Astrocyte of the spinal cord (primary cell): ENCODE measurements around the gene GRAMD4.
A peak's percentile ranks its signal among the peaks of the same experiment; 100 is the strongest.

Experiments used
- DNase-seq: peaks from one replicate; pipeline ENCODE4 v3.0.0; 2011; ENCODE audit warnings: low read depth, low spot score
- H3K4me3 ChIP-seq: 2 replicates; pipeline ENCODE4 v1.5.1; 2011; ENCODE audit warnings: low read depth, mild to moderate bottlenecking, low read length, moderate library complexity
- in situ Hi-C: cut with HindIII; loops from 2 replicates; pipeline ENCODE4 v1.10.0; 2017; ENCODE audit warnings: low sequenced_read_pairs
- TF ChIP-seq, protein P1 (sequence below): IDR thresholded peaks from 2 replicates; pipeline ENCODE4 v1.5.1; 2012; ENCODE audit warnings: low read depth, mild to moderate bottlenecking, low read length, inconsistent platforms

GRAMD4 gene

DNA sequence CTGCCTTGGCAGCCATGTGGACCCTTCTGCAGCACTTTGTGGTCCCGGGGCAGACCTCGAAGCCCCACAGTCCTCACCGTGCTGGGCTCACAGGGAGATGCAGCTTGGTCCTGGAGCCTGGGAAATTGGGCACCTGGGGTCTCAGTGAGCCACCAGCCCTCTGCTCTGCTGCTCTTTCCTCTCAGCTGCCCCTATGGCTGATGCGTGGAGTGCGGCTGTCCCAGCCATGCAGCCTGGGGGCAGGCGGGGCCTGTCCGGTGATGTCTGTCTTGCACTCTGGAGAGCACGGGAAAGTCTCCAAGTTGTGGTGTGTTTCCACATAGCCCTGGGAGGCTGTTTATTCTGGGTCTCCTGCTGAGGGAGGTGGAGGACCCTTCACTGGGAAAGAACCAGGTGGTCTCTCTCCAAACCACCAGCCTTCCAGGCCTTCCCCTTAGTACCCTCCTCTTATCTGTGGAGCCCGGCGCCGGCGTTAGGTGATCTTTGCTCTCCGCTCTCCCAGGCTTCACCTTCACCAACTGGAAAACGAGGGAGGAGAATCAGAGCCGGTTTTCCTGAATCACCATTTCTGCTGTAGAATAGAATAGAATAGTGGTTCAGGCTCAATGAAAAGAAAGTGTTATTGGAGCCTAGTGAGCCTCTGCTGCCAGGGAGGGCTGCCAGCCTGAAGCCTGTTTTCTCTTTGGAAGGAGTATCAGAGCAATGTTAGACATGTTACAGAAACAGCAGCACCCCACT, 41.2 kb upstream of the GRAMD4 start:
- TF ChIP-seq, protein P1, sequence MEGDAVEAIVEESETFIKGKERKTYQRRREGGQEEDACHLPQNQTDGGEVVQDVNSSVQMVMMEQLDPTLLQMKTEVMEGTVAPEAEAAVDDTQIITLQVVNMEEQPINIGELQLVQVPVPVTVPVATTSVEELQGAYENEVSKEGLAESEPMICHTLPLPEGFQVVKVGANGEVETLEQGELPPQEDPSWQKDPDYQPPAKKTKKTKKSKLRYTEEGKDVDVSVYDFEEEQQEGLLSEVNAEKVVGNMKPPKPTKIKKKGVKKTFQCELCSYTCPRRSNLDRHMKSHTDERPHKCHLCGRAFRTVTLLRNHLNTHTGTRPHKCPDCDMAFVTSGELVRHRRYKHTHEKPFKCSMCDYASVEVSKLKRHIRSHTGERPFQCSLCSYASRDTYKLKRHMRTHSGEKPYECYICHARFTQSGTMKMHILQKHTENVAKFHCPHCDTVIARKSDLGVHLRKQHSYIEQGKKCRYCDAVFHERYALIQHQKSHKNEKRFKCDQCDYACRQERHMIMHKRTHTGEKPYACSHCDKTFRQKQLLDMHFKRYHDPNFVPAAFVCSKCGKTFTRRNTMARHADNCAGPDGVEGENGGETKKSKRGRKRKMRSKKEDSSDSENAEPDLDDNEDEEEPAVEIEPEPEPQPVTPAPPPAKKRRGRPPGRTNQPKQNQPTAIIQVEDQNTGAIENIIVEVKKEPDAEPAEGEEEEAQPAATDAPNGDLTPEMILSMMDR: no peak
- in situ Hi-C loops: no loop called here
- no peak overlapping the region for H3K4me3 ChIP-seq

DNA sequence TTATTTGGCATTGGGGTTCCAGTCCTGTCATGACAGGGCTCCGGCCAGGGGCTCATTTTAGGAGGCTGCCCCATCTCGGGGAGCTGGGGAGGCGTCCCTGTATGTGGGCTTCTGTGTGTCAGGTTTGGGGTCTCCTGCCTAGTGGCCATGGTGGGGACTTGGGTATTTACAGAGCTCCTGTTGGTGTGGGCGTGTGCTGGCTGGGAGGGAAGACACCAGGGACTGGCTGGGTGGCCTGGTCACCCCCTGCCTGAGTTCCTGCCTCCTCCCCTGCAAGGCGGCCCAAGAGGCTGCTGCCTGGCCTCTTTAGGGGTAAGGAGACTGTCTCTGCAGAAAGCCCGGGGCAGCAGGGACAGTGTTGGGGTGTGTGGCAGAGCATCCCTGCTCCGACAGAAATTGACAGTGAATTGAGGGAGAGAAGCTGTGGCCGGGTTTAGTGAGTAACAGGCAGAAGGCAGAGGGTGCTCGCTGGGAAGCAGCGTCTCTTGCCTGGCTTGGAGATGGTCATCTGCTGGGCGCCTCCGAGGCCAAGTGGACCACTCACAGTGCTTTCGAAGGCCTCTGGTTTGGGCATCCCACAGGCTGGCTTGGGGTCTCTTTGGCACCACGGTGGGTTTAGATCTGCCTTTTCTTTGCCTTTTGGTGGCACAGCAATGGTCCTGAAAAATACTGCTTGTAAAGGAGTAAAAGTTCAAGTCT, 40.3 kb upstream of the GRAMD4 start:
- no peak for DNase-seq
- TF ChIP-seq, protein P1: no peak
- in situ Hi-C loops: no loop called here
- H3K4me3 ChIP-seq: no peak overlapping the region

More for the DNA sequence above, 41.2 kb upstream of the GRAMD4 start:
- DNase-seq: peak; percentile 39

DNA sequence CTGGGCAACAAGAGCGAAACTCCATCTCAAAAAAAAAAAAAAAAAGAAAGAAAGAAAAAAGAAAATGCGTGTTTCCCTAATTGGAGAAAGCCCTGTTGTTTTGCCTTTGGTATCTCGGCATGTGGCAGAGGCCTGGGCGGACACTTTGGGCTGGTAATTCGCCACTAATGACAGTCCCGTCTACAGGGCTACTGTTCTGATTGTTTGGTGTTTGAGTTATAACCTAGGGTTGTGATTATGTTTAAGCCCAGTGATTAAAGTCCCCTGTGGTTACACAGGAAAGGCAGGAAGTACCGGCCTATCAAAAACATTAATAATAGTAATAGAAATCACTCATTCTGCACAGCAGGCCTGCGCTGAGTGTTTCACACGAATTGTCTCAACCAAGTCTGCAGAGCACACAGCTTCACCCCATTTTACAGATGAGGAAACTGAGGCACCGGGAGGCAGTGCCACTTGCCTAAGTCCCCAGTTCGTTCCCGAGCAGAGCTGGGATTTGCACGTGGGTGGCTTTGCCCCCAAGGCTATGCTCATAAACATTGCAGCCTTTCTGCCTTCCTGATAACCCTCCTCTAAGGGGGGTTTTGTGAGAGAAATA, 39.1 kb upstream of the GRAMD4 start:
- H3K4me3 ChIP-seq: no peak overlapping the region
- DNase-seq: no peak
- TF ChIP-seq, protein P1: no peak
- in situ Hi-C loops: no loop called here

DNA sequence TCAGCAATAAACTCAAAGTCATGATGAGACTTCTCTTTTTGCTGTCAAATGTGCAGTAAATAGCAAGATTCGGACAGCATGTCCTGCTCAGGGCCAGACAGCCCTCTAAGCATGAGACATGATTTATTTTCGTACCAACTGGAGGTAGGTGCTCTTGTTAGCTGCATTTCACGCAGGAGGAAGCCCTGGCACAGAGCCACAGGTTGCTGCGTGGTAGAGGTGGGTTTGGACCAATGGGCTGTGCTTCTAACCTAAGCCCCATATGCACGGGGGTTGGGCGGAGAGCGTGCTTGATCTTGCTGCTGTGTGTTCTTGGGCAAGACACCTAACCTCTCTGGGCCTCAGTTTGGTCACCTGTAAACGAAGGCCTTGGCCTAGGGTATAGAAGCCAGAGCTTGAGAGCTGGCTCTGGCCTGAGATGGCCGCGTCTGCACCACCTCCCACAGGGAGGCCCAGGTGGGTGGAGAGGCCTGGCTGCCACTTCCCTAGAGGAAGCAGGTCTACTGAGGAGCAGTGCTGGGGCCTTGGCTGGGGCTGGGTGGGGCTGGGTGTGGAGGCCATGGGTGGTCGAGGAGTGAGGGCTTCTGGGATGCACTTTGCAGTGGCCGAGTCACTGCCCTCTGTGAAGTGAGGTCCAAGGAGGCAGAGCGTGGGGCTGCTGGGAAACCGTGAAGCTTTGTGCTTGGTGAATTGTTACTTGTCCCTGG, 38.5 kb upstream of the GRAMD4 start:
- H3K4me3 ChIP-seq: no peak overlapping the region
- in situ Hi-C loops: no loop called here
- DNase-seq: no peak
- TF ChIP-seq, protein P1: no peak

DNA sequence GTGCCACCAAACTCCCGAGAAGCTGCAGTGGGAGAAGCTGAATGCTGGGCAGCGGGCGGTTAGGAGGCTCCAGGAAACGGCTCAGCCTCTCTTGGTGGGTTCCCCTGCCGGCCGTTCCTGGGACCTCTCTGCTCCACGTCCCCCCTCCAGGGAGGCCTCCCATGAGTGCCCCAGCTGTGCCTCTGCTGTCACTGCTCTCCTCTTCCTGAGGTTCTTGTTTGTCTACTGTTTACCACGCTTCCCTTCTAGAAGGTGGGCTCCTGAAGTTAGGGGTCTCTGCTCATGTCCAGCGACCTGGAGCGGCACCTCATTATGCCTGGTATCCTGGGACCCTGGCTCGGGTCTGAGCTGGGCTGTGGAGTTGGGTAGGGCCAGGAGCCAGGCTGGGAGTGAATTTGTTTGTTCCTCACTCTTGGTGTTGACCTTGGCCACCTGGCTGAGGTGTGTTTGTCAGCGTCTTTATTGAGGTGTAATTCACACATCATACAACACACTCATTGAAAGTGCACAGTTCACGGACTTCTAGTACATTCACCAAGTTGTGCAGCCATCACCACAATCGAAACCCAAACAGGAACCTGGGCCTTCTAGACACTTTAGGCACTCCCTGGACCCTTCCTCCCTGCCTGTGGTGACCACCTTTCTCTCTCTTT, 37.8 kb upstream of the GRAMD4 start:
- TF ChIP-seq, protein P1: no peak
- no peak overlapping the region for H3K4me3 ChIP-seq
- DNase-seq: no peak
- in situ Hi-C loops: no loop called here

DNA sequence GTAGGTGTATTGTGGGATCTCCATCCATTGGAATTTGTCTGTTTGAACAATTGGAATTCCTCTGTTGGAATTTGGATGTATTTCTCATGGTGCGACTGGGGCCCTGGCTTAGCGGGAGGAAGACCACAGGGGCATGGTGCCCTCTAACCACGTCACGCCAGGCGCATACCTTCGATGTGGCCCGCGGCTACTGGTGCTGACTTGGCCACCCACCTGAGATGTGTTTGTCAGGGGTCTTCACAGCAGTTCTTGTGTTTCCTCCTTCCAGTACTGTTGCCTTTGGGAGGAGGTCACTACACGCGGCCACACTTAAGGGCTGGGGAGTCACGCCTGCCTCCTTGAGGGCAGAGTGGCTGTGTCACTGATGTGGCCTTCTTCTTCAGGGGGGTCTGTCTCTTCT, 36.6 kb upstream of the GRAMD4 start:
- in situ Hi-C loops: no loop called here
- TF ChIP-seq, protein P1: no peak
- DNase-seq: no peak
- H3K4me3 ChIP-seq: no peak overlapping the region
